Cerebellar cortex (tissue), 1 donor: ENCODE results near the gene PPP1R12C.
A peak's percentile ranks its signal among the peaks of the same experiment; 100 is the strongest.
"Not testable (repeated sequence)": the region's sequence is repeated elsewhere in the genome, so short reads cannot be mapped to it uniquely, and the experiment has no call there.

Experiments used
- DNase-seq: peaks from one replicate; pipeline ENCODE4 v3.0.0-alpha.2; 2015; ENCODE audit warnings: low spot score

Gene PPP1R12C

GRCh38 chr19:55116859-55117662 is at the start of gene PPP1R12C:
PPP1R12C (minus strand) TSS chr19:55117637; CDS start chr19:55117543, 94 bp downstream.
- DNase-seq, result no peak

- DNase-seq, result peak; percentile 94
These were observed 49.3 kb upstream of the PPP1R12C start, which contains the start of gene DNAAF3 for GRCh38 chr19:55166530-55167268. DNAAF3 (minus strand) TSS chr19:55166613; CDS start chr19:55166413, 200 bp downstream.

GRCh38 chr19:55165952-55166529 is 48.6 kb upstream of the PPP1R12C start:
- DNase-seq, result peak; percentile 84

- DNase-seq, result no peak
These were observed 44.3 kb upstream of the PPP1R12C start for GRCh38 chr19:55161571-55162322.

- no peak for DNase-seq
These were observed 43.5 kb upstream of the PPP1R12C start for GRCh38 chr19:55160986-55161365.

- peak; percentile 81 for DNase-seq
These were observed 42.9 kb upstream of the PPP1R12C start for GRCh38 chr19:55160128-55160985.

GRCh38 chr19:55158848-55159749 is 41.7 kb upstream of the PPP1R12C start:
- DNase-seq, result peak; percentile 53

- no peak for DNase-seq
These were observed 41.0 kb upstream of the PPP1R12C start for GRCh38 chr19:55158423-55158822.

- DNase-seq, result no peak
These were observed 39.8 kb upstream of the PPP1R12C start, which contains the start of gene TNNI3 for GRCh38 chr19:55157064-55157908. TNNI3 (minus strand) TSS chr19:55157732; CDS start chr19:55157589, 143 bp downstream.

GRCh38 chr19:55156202-55157063 is 39.0 kb upstream of the PPP1R12C start:
- peak; percentile 80 for DNase-seq

GRCh38 chr19:55155784-55156183 is 38.3 kb upstream of the PPP1R12C start:
- DNase-seq, result not testable (repeated sequence)

- DNase-seq, result no peak
These were observed 36.3 kb upstream of the PPP1R12C start for GRCh38 chr19:55153652-55154264.

GRCh38 chr19:55152017-55152416 is 34.6 kb upstream of the PPP1R12C start:
- no peak for DNase-seq

- no peak for DNase-seq
These were observed 31.9 kb upstream of the PPP1R12C start, which contains the start of gene TNNT1 for GRCh38 chr19:55149078-55150003. TNNT1 (minus strand) TSS chr19:55149206; CDS start chr19:55147157, 2,049 bp downstream.

GRCh38 chr19:55147545-55148251 is 30.3 kb upstream of the PPP1R12C start:
- no peak for DNase-seq
